HG02970 (cell line): ENCODE measurements around the gene AP2B1.
"Not testable (repeated sequence)": the region's sequence is repeated elsewhere in the genome, so short reads cannot be mapped to it uniquely, and the experiment has no call there.

ENCODE experiments used
- ATAC-seq: cut with Tn5 transposase; IDR thresholded peaks from one replicate; pipeline ENCODE4 v1.9.1; 2021; ENCODE audit warnings: mild to moderate bottlenecking, moderate library complexity, moderate number of reproducible peaks; ENCODE audit not compliant: unreplicated experiment, low FRiP score

The AP2B1 gene

DNA sequence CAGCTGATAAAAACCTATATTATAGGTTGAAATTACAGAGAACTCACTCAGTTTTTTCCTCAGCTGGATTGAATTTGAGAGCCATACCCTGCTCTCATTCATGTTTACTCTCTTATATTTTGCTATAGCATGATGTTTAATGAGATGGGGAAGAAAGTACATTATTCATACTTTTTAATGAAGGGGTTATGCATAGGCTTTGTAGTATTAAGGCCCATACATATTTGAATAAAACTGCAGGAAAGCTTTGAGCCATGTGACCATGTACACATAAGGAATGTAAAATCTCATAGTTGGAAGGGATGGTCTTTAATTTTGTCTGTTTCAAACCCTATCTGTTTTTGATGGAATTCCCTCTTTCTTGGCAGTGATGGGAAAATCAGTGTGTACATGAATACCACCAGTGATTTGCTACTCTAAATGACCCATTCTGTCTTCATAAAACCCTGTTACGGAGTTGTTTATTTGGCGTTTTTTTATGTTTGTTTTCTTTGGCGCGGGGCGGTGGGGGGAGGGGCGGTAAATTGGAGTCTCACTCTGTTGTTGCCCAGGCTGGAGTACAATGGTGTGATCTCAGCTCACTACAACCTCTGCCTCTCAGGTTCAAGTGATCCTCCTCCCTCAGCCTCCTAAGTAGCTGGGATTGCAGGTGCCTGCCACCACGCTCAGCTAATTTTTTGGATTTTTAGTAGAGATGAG is 105.5 kb downstream of the AP2B1 start:
- no peak for ATAC-seq

DNA sequence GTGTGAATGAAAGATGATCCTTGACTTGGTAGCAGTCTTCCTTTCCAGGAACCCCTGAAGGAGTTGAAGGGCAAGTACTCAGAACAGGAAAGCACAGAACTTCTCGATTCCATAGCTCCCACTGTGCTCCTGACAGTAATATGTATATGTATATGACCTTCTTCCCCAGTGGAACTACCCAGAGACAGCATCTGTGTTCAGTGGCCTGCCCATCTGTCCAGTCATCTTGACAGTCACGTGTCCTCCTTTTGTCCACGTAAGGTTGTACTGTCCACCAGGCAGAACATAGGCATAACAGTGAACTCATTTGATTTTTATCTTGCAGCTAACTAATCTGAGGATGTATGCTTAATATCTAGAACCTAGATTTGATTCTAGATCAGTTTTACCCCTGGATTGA is 106.5 kb downstream of the AP2B1 start:
- ATAC-seq, result no peak

DNA sequence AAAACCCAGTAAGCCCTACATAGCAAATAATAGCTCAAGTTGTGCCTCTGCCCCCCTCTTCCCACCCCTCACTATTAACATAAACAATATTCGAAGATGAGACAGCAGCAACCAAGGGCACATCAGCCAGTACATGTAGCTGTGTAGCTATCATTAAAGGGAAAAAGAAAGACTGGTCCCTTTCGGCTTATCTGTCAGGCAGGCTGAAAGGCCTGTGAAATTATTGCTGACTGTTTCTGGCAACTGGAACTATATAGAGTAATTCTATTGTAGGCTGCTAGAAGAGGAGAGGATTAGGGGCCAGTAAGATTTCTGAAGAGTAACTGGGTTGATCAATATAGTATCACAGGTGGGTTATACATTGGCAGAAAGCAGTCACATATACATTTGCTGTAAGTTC is 107.8 kb downstream of the AP2B1 start:
- no peak for ATAC-seq

DNA sequence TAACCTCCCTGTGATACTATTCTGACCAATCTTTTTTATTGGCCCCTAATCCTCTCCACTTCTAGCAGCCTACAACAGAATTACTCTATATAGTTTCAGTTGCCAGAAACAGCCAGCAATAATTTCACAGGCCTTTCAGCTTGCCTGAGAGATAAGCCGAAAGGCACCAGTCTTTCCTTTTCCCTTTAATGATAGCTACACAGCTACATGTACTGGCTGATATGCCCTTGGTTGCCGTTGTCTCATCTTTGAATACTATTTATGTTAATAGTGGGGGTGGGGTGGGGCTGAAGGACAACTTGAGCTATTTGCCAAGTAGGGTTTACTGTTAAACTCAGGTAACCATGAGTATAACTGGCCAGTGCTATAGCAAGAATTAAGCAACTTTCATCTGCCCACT is 108.5 kb downstream of the AP2B1 start:
- no peak for ATAC-seq

DNA sequence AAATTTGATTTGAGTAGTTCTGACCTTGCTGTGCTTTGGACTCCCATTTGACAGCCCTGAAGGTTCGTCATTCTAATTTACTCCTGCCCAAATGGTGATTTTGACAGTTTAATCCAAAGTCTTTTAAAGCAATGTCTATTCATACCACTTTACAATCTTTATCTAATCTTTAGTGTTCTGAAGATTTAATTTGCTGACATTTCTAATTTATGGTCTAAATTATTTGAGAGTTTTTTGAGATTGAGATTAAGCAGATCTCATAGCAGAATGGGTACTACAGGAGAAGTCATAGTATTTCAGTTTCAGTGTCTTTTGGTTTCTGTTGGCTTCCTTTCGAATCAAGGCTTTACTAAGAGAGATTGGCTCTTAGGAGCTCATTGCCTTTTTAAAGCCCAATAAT is 111.7 kb downstream of the AP2B1 start:
- no peak for ATAC-seq

DNA sequence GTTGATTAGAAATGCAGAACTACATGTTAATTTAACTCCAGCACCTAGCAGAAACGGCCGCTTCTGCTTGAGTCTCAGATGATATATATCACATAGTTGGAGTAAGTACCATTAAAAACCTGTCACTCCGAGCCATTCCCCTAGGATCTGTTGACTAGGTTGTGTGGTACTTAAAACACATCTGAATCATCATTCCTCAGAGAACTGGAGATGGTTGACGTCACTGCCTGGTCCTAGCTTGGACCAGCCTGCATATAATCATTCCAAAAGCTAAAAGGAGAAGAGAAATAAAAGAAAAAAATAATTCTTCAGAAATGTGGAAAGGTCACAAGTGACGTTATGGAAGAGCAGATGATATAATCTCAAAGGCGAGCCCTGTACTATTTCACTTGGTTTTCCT is 113.0 kb downstream of the AP2B1 start:
- no peak for ATAC-seq

DNA sequence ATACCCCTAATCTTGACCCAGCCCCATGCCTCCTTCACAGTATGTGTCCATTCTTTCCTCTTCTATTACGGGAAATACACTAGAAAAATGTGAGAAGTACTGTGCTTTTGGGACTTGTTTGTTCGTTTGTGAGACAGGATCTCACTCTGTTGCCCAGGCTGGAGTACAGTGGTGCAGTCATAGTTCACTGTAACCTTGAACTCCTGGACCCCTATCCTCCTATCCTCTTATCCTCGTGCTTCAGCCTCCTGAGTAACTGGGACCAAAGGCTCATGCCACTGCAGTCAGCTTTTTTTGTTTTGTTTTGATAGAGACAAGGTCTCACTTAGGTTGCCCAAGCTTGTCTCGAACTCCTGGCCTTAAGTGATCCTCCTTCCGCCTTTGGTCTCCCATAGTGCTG is 114.4 kb downstream of the AP2B1 start:
- no peak for ATAC-seq

DNA sequence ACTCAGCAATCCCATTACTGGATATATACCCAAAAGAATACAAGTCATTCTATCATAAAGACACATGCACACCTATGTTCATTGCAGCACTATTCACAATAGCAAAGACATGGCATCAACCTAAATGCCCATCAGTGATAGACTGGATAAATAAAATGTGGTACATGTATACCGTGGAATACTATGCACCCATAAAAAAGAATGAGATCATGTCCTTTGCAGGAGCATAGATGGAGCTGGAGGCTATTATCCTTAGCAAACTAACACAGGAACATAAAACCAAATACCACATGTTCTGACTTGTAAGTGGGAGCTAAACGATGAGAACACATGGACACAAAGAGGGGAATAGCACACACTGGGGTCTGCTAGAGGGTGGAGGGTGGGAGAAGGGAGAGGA is 116.2 kb downstream of the AP2B1 start:
- not testable (repeated sequence) for ATAC-seq

DNA sequence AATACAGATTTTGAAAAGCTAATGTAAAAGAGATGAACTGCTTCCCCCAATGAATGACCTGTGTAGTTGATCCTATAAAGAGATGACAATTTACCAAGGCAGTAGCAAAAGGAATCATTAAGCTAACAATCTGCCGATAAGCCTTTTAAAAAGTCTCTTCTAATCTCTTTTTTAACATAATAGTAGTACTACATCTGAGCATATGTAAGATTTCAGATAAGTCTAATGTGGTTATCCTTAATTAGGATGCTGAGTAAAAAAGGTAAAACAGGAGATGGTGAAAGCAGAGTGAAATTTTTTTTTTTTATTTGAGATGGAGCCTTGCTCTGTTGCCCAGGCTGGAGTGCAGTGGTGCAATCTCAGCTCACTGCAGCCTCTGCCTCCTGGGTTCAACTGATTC is 118.1 kb downstream of the AP2B1 start:
- ATAC-seq, result no peak

DNA sequence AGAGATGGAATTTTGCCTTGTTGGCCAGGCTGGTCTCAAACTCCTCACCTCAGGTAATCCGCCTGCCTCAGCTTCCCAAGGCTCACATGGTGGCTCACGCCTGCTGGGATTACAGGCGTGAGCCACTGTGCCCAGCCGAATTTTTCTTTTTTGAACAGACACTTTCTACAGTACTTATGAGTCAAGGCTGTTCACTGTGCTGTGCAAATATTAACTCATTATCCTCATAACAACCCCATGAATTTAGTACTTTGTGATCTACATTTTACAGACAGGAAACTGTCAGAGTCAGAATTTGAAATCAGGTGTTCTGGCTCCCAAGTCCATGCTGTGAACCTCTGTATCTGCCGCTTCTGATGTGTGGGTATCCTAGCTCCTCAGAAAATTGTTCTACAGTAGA is 118.6 kb downstream of the AP2B1 start:
- ATAC-seq, result no peak

DNA sequence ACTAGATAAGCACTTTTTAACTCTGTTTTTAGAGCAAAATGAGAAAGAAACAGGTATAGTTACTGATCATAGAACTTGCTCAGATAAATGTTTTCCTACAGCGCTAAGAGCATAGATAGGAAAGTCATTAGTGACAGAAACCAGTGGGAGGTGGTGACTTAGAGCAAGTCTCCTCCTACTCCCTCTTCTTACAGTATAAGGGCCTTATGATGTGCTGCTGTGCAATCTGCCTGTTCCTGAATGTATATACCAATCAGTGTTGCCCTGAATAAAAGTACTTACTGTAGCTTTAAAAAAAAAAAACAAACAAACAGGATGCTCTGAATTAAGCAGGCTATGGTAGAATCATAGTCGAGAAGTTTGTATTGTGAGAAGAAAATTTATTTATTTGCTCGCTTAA is 121.0 kb downstream of the AP2B1 start:
- no peak for ATAC-seq

DNA sequence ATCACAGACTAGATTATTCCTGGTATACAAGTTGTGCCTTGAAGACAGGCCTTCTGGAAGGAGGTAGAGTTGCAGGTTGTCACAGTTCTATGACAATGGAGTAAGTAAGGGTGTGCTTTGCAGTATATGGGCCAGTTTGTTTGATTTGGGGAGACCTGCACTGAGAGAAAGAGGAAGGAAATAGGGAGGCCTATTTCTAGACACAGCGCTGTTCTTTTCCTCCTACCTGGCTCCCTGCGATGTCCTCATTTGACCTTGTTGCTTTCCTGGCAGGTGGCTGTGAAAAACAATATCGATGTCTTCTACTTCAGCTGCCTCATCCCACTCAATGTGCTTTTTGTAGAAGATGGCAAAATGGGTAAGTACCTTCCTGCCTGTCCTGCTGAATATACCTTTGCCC is 121.8 kb downstream of the AP2B1 start:
- no peak for ATAC-seq

DNA sequence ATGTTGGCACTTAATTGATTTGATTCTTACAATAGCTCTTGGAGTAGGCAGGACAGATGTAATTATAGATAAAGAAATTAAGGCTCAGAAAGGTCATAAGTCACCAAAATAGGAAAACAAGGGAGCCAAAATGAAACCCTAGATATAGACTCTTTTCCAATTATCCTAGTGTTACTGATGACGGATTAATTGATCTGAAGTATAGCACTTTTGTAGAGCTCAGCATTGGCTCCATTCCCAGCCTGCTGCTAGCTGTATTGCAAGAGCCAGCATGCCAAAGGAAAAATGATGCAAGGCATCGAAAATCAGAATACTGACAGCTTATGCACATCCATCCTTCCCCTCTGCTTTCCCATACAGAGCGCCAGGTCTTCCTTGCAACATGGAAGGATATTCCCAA is 122.8 kb downstream of the AP2B1 start:
- no peak for ATAC-seq

DNA sequence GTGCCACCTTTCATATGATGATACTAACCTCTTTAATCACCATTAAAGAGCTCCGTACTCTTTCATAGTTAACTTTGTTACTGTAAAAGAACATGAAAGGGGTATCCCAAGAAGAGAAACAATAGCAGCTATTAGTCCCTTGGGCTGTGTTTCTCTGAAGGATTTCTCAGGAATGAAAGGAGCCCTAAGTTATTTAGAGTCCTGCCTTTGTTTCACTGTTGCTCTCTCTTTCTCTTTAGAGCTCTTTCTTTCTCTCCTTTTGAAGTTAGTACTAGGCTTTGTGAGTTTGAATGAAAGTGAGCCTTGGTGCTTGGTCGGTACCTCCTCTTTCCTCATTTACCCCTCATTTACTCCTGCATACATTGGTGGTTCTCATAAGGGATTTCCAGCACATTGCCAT is 123.8 kb downstream of the AP2B1 start:
- ATAC-seq, result no peak

DNA sequence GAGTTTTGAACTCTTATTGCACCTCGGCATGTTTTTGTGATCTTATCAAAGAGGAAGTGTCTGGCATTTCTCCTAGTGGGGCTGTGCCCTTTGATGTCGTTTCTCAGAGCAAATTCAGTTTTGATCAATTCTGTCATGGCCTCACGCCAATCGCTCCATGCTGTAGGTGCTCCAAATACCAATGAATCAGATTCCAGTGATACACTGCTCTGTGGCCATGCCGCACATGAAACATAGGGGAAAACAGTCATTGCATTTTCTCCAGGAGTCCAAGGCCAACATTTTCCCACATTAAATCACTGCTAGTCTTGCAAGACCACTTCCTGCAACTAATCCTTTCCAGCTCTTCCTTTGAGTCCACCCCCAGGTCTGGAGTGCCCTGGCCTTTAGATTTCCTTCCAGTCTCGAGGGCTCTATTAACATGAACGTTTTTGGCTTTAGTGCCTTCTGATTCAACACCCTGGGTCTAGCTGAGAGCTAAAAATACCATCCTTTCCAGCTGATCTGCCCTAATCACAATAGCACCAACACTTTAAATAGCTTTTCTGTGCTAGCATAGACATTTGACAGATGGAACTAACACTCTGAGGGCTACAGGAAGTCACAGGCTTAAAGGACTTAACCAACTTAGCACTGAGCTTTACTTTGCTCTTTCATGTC is 126.1 kb downstream of the AP2B1 start:
- no peak for ATAC-seq

DNA sequence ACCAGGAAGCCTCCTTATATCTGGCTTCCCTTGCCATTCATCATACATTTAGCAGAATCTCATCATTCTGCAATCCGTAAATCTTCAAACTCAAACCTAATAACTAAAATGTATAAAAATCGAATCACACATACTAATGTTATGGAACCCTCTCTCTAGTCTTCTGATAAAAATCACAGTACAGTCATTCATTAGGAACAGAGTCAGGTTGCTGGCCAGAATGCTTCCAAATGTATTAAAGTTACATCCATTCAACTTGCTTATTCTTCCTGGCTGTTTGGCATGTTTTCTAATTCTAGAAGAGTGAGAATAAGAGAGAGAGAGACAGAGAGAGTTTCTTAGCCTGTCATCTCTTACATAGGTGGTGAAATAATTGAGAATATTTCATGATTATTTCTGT is 127.9 kb downstream of the AP2B1 start:
- ATAC-seq, result no peak

DNA sequence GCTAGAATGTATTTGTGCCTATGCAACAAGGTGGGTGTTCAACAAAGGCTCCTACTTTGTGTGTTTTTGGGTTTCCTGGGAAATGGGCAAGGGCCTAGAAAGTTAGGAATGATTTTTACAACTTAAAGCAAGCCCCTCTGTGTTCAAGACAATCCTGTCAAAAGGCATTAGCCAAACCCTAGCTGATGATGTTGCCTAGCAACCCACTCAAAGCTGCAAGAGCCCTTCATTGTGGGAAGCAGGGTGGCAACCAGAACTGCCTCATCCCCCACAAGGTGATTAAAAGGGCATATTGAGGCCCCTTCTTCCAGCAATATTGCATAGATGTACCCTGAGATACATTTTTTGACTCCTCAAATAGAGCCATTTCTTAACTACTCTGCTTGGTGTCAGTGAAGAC is 128.3 kb downstream of the AP2B1 start:
- ATAC-seq, result no peak

DNA sequence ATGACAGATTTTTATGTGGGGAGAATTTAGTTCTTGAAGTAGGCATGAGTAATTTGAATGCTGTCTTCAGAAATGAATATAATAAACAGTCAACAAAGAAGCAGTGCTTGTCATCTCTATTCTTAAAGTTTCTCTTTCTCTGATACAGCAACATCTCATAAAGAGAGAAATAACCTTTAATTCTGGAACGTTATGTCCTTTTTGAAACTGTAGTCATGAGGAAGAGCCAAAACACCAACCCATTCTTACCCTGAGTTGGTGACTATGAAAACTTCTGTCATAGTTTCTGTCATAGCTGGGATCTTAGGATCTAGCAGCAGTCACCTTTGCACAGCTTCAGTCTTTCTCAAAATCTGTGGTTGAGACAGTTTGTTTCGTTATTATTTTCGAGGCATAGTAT is 129.1 kb downstream of the AP2B1 start:
- no peak for ATAC-seq

DNA sequence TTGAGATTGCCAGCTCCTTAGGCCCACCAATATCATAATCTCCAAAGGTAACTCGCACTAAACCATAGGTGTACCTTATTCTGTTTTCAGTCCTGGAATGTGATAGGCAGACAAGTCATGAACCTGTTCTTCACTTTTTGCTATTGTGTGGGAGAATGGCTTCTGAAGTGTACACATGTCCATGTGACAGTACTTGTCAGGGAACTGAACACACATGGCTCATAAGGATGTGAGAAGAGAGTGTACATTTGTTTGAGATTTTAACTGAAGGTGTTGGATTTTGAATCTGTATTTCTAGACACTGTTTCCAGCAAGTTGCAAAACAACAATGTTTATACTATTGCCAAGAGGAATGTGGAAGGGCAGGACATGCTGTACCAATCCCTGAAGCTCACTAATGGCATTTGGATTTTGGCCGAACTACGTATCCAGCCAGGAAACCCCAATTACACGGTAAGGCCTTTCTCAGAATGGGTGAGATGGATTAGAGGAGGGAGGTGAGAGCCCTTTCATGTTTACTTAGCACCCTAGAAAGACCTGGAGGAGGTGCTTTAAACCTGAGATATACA is 129.9 kb downstream of the AP2B1 start:
- ATAC-seq, result no peak

DNA sequence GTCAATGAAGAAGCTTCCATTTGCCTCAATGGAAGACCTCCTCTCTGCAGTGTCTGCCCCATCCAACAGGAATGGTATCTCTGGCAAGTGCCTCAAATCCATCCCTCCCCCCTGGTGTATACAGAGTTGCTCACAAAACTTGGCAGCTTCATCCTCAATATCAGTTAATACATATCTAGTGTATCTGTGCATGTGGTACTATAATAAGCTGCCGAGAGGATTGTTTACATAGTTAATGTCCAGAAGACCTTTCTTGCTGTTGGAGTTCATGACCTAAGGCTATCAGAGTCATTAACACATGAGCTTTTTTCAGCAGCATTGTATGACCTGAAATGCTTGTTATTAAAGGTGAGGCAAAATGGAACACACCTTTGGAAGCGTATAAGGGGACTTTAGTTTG is 130.4 kb downstream of the AP2B1 start:
- no peak for ATAC-seq

DNA sequence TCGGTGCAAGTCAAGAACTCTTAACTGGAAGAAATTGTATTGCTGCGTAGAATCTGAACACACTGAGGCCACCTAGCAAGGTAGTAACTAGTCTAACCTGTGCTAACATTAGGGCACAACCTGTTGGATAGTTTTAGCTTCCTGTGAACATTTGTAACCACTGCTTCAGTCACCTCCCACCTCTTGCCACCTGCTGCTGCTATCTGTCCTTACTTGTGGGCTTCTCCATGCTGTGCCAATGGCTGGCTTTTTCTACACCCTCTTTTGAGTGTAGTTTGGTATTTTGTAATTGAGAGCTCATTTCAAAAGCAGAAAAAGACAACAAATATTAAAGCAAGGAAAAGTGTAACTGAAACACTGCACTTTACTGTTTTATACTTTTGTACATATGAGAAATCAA is 136.6 kb downstream of the AP2B1 start:
- no peak for ATAC-seq

DNA sequence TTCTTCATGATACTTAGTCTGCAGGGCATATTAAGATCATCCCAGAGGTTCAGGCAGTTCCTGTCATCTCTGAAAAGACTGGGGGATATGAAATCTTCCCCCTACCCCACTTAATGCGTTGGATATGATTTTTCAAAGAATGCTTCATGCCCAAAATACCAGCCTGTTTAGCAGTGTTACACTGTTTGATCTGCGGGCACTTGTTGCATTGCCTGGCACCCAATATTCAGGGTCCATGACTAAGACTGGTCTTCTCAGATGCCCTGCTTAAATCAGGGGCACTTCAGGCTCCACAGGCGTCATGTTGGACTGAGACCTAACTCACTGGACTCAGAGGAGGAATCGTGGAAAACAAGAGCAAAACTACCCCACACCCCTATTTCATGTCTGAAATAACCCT is 137.9 kb downstream of the AP2B1 start:
- ATAC-seq, result no peak
